IMR-90 (cell line): Measurements from ENCODE around the gene PSMA4.

Experiments
- BHLHE40 ChIP-seq: fragments of 150-350 bp; IDR thresholded peaks from 2 replicates; pipeline ENCODE4 v1.6.1; 2016; ENCODE audit warnings: mild to moderate bottlenecking, low read depth, low read length
- CEBPB ChIP-seq: IDR thresholded peaks from 2 replicates; pipeline ENCODE4 v1.6.1; 2012; ENCODE audit warnings: low read depth, low read length, improper control_type of control experiment
- CTCF ChIP-seq: conservative IDR thresholded peaks from 2 replicates; pipeline ENCODE4 v1.5.1; 2012; ENCODE audit warnings: mild to moderate bottlenecking, low read depth, low read length, improper control_type of control experiment
- ELK1 ChIP-seq: fragments of 150-350 bp; IDR thresholded peaks from 2 replicates; pipeline ENCODE4 v1.6.1; 2016; ENCODE audit warnings: low read depth, mild to moderate bottlenecking, low read length, moderate library complexity, borderline replicate concordance
- MAFK ChIP-seq: IDR thresholded peaks from 2 replicates; pipeline ENCODE4 v1.6.1; 2012; ENCODE audit warnings: low read depth, low read length, improper control_type of control experiment
- MXI1 ChIP-seq: IDR thresholded peaks from 2 replicates; pipeline ENCODE4 v1.6.1; 2012; ENCODE audit warnings: low read depth, mild to moderate bottlenecking, low read length, moderate library complexity, borderline replicate concordance
- NFE2L2 ChIP-seq: fragments of 150-350 bp; IDR thresholded peaks from 2 replicates; pipeline ENCODE4 v1.6.1; 2016; ENCODE audit warnings: low read depth, mild to moderate bottlenecking, low read length
- POLR2A ChIP-seq: IDR thresholded peaks from 2 replicates; pipeline ENCODE4 v1.6.1; 2012; ENCODE audit warnings: mild to moderate bottlenecking, low read depth, low read length
- RFX5 ChIP-seq: IDR thresholded peaks from 2 replicates; pipeline ENCODE4 v1.8.0; 2012; ENCODE audit warnings: low read depth, mild to moderate bottlenecking, low read length, moderate library complexity
- SMC3 ChIP-seq: fragments of 150-350 bp; IDR thresholded peaks from 2 replicates; pipeline ENCODE4 v1.6.1; 2016; ENCODE audit warnings: low read depth, mild to moderate bottlenecking, antibody characterized with exemption, low read length, moderate library complexity
- USF2 ChIP-seq: fragments of 150-350 bp; IDR thresholded peaks from 2 replicates; pipeline ENCODE4 v1.6.1; 2017; ENCODE audit warnings: mild to moderate bottlenecking, antibody characterized with exemption, low read length, low read depth

GRCh38 chr15:78567531-78567930 is 27.3 kb downstream of the PSMA4 start:
- TF ChIP-seq CTCF (no peak), SMC3 (no peak), RFX5 (no peak), USF2 (no peak), MXI1 (no peak), CEBPB (no peak), MAFK (no peak), ELK1 (no peak), POLR2A (no peak), NFE2L2 (no peak), BHLHE40 (no peak)
